ENCODE measurements around the gene LCN12.

Gene LCN12

GRCh38 chr9:136937186-136938001 is 14.7 kb upstream of the LCN12 start:
- Mint-ChIP-seq H3K27ac (peak overlapping the region; percentile 57), H3K36me3 (ENCODE audit: low read depth) (peaks cover 57% of the 10 kb centered on the region)

GRCh38 chr9:136939431-136939995 is 12.6 kb upstream of the LCN12 start:
- Mint-ChIP-seq H3K9me3 (no peaks in the 10 kb centered on the region), H3K36me3 (ENCODE audit: low read depth) (peaks cover 38% of the 10 kb centered on the region), H3K27ac (peak overlapping the region; percentile 52), H3K27me3 (ENCODE audit: low read depth, poor library complexity) (no peaks in the 10 kb centered on the region), H3K4me3 (no peak overlapping the region), H3K4me1 (no peaks in the 10 kb centered on the region)
- TF ChIP-seq CTCF (IDR thresholded peaks at IDR 0.05): no peak
- DNase-seq: no peak

More at GRCh38 chr9:136937186-136938001, 14.7 kb upstream of the LCN12 start:
- Mint-ChIP-seq H3K4me1 (no peaks in the 10 kb centered on the region), H3K27me3 (ENCODE audit: low read depth, poor library complexity) (no peaks in the 10 kb centered on the region), H3K9me3 (peaks cover 4% of the 10 kb centered on the region), H3K4me3 (no peak overlapping the region)
- no peak for TF ChIP-seq CTCF (IDR thresholded peaks at IDR 0.05)
- no peak for DNase-seq

GRCh38 chr9:136939996-136940525 is 12.0 kb upstream of the LCN12 start:
- TF ChIP-seq CTCF (IDR thresholded peaks at IDR 0.05): no peak
- no peaks in the 10 kb centered on the region for H3K27me3 Mint-ChIP-seq (ENCODE audit: low read depth, poor library complexity)

DNA sequence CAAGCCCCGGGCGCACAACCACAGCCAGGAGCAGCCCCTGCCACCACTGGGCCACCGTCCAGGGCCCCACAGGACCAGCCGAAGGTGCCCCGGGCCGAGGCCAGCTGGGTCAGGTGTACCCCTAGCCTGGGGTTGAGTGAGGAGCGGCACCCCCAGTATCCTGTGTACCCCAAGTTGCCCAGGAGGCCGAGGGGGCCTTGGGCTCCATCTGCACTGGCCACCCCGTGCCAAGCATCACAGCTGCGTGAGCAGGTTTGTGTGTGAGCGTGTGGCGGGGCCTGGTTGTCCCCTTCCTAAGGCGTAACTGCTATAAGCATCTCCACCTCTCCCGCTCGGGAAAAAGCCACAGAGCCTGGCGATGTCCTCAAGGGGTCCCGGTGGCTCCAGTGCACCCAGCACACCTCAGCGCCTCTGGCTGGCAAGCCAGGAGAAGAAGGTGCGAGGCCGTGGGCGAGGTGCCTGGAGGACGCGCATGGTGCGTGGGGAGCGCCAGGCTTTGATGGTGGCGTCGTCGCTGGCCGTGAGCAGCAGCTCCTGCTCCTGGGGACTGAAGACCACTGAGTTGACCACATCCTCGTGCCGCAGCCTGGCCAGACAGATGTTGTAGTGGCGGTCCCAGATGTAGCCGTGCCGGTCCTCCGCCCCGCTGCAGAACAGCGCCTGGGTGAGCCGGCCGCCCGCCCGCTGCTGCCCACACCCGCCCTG is 11.4 kb upstream of the LCN12 start:
- no peak for TF ChIP-seq CTCF (IDR thresholded peaks at IDR 0.05)
- no peak for DNase-seq
- Mint-ChIP-seq H3K27ac (no peak overlapping the region), H3K4me3 (no peak overlapping the region), H3K27me3 (ENCODE audit: low read depth, poor library complexity) (no peaks in the 10 kb centered on the region), H3K9me3 (no peaks in the 10 kb centered on the region), H3K4me1 (peaks cover 4% of the 10 kb centered on the region), H3K36me3 (ENCODE audit: low read depth) (peaks cover 32% of the 10 kb centered on the region)

More at GRCh38 chr9:136939996-136940525, 12.0 kb upstream of the LCN12 start:
- H3K9me3 Mint-ChIP-seq: no peaks in the 10 kb centered on the region
- peaks cover 4% of the 10 kb centered on the region for H3K4me1 Mint-ChIP-seq
- no peak overlapping the region for H3K4me3 Mint-ChIP-seq
- no peak overlapping the region for H3K27ac Mint-ChIP-seq
- DNase-seq: no peak
- peaks cover 34% of the 10 kb centered on the region for H3K36me3 Mint-ChIP-seq (ENCODE audit: low read depth)

DNA sequence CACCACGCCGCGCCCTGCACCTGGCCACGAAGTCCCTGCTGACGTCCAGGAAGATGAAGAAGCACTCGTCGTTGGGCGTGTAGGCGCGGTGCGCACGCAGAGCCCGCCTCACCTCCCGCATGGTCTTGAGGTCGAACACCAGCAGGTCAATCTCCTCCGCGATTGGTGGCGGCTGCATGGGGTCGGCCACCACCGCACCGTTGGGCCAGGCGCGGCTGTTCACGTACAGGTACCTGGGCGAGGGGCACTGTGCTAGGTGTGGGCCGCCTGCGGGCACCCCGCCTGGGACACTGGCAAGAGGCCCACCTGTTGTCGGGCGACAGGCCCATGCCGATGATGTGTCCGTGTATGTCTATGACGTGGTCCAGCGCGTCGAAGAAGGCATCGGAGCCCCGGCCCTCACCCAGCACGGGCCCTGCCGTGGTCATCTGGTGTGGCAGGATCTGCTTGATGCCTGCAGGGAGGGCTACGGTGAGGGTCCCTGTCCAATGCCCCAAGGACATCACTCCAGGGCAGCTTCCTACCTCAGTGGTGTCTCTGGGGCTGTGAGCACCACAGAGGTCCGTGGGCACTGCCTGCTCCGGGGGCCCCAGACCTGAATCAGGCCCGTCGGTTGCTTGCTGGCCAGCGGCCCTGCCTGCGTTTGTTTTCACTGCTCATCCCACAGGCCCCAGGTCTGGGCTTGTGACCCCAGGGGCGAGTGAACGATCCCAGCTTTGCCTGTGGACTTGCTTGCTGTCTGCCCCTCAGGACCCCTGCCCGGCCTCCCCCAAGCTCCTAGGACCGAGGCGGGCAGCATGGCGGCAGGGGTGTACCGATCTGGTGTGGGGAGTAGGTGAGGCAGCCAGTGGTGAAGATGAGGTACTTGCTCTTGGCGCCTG is 10.6 kb upstream of the LCN12 start:
- Mint-ChIP-seq H3K36me3 (ENCODE audit: low read depth) (peaks cover 27% of the 10 kb centered on the region), H3K9me3 (no peaks in the 10 kb centered on the region), H3K27me3 (ENCODE audit: low read depth, poor library complexity) (no peaks in the 10 kb centered on the region), H3K4me3 (no peak overlapping the region), H3K27ac (no peak overlapping the region), H3K4me1 (peaks cover 4% of the 10 kb centered on the region)
- no peak for TF ChIP-seq CTCF (IDR thresholded peaks at IDR 0.05)
- DNase-seq: no peak
